MM.1S (cell line): ENCODE measurements around the gene UNC93A.
"Not testable (repeated sequence)": the region's sequence is repeated elsewhere in the genome, so short reads cannot be mapped to it uniquely, and the experiment has no call there.

Experiments
- DNase-seq: peaks from one replicate; pipeline ENCODE4 v3.0.0-alpha.2; 2015
- H2AFZ ChIP-seq: fragments of 300-600 bp; sonication (generic); 2 replicates; pipeline ENCODE4 v1.6.0; 2016; ENCODE audit warnings: antibody characterized with exemption, low read length
- H3F3A ChIP-seq: fragments of 300-600 bp; sonication (generic); 2 replicates; pipeline ENCODE4 v1.6.1; 2016; ENCODE audit warnings: mild to moderate bottlenecking, antibody characterized with exemption, low read length, moderate library complexity, mixed read lengths; ENCODE audit not compliant: insufficient read depth
- H3K27ac ChIP-seq: fragments of 300-600 bp; sonication (generic); 2 replicates; pipeline ENCODE4 v1.5.1; 2016; ENCODE audit warnings: mild to moderate bottlenecking, low read length
- H3K27me3 ChIP-seq: fragments of 300-600 bp; sonication (generic); replicated peaks from 2 replicates; pipeline ENCODE4 v1.6.0; 2016; ENCODE audit warnings: low read length; ENCODE audit not compliant: insufficient read depth
- H3K36me3 ChIP-seq: fragments of 300-600 bp; sonication (generic); replicated peaks from 2 replicates; pipeline ENCODE4 v1.6.1; 2016; ENCODE audit warnings: mild to moderate bottlenecking, low read length, mixed read lengths; ENCODE audit not compliant: insufficient read depth
- H3K4me1 ChIP-seq: fragments of 300-600 bp; sonication (generic); 2 replicates; pipeline ENCODE4 v1.6.1; 2016; ENCODE audit warnings: low read length, mixed read lengths
- H3K4me2 ChIP-seq: fragments of 300-600 bp; sonication (generic); 2 replicates; pipeline ENCODE4 v1.6.0; 2016; ENCODE audit warnings: low read depth, low read length
- H3K4me3 ChIP-seq: fragments of 300-600 bp; sonication (generic); 2 replicates; pipeline ENCODE4 v1.5.1; 2016; ENCODE audit warnings: low read length, mixed read lengths
- H3K79me2 ChIP-seq: fragments of 300-600 bp; sonication (generic); 2 replicates; pipeline ENCODE4 v1.6.1; 2016; ENCODE audit warnings: mixed run types, low read length, mixed read lengths
- H3K9ac ChIP-seq: fragments of 300-600 bp; sonication (generic); 2 replicates; pipeline ENCODE4 v1.6.1; 2016; ENCODE audit warnings: low read length, mixed read lengths
- H3K9me2 ChIP-seq: fragments of 300-600 bp; sonication (generic); replicated peaks from 2 replicates; pipeline ENCODE4 v1.6.1; 2016; ENCODE audit warnings: mild to moderate bottlenecking, low read length, mixed read lengths; ENCODE audit not compliant: insufficient read depth
- H3K9me3 ChIP-seq: fragments of 300-600 bp; sonication (generic); replicated peaks from 2 replicates; pipeline ENCODE4 v1.6.1; 2016; ENCODE audit warnings: mild to moderate bottlenecking, low read length, mixed read lengths; ENCODE audit not compliant: insufficient read depth
- H4K20me1 ChIP-seq: fragments of 300-600 bp; sonication (generic); 2 replicates; pipeline ENCODE4 v1.6.1; 2016; ENCODE audit warnings: mild to moderate bottlenecking, low read length, moderate library complexity, mixed read lengths; ENCODE audit not compliant: insufficient read depth
- EZH2 ChIP-seq: fragments of 300-600 bp; sonication (generic); optimal IDR thresholded peaks from 2 replicates; pipeline ENCODE3; 2017; ENCODE audit warnings: low read depth, mild to moderate bottlenecking, antibody characterized with exemption, low read length, mixed read lengths
- EZH2phosphoT487 ChIP-seq: fragments of 300-600 bp; sonication (generic); IDR thresholded peaks from 2 replicates; pipeline ENCODE4 v1.6.1; 2018; ENCODE audit warnings: antibody characterized with exemption, low read length
- TF ChIP-seq, protein P1 (sequence below): fragments of 300-600 bp; sonication (generic); IDR thresholded peaks from 2 replicates; pipeline ENCODE4 v1.5.1; 2016; ENCODE audit warnings: antibody characterized with exemption, low read length, mixed read lengths

The UNC93A gene

DNA sequence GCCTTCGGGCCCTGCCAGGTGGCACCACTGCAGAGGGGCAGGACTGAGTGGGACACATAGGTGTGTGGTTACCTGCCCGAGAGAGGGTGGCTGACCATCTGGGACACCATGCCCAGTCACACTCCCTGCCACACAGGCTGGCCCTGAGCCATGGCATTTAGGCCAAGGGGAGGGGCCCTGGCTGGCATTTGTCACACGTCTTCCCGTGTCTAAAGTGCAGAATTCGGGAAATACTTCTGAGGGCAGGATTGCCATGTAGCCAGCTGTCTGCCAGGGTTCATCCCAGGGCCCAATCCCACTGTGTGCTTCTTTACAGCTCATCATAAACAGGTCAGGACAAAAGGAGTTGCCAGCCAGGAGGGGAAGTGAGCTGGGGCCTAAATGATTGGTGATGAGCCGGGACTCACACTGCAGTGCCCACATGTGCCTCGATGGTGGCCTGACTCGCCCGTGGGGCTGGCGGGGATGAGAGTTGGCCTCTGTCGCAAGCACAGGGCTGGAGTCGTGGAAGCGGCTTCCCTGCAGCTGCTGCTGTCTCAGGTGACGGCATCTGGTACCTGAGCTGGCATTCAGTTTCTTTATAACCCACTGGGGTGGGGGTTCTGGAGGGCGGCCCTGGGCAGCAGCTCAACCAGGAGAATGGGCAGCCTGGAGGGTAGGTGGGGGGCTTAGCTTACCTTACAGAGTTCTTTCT, 5.9 kb upstream of the UNC93A start:
- Histone ChIP-seq H3K4me2 (no peak overlapping the region), H3K27ac (no peak overlapping the region), H3K9ac (no peak overlapping the region), H2AFZ (no peak overlapping the region), H3K79me2 (no peaks in the 10 kb centered on the region), H3K27me3 (no peaks in the 10 kb centered on the region), H4K20me1 (no peaks in the 10 kb centered on the region), H3F3A (no peaks in the 10 kb centered on the region), H3K4me3 (no peak overlapping the region), H3K36me3 (no peaks in the 10 kb centered on the region), H3K9me2 (no peaks in the 10 kb centered on the region), H3K9me3 (no peaks in the 10 kb centered on the region), H3K4me1 (no peaks in the 10 kb centered on the region)
- no peak for DNase-seq
- TF ChIP-seq EZH2 (no peak), EZH2phosphoT487 (no peak)
- TF ChIP-seq, protein P1, sequence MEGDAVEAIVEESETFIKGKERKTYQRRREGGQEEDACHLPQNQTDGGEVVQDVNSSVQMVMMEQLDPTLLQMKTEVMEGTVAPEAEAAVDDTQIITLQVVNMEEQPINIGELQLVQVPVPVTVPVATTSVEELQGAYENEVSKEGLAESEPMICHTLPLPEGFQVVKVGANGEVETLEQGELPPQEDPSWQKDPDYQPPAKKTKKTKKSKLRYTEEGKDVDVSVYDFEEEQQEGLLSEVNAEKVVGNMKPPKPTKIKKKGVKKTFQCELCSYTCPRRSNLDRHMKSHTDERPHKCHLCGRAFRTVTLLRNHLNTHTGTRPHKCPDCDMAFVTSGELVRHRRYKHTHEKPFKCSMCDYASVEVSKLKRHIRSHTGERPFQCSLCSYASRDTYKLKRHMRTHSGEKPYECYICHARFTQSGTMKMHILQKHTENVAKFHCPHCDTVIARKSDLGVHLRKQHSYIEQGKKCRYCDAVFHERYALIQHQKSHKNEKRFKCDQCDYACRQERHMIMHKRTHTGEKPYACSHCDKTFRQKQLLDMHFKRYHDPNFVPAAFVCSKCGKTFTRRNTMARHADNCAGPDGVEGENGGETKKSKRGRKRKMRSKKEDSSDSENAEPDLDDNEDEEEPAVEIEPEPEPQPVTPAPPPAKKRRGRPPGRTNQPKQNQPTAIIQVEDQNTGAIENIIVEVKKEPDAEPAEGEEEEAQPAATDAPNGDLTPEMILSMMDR, result no peak

DNA sequence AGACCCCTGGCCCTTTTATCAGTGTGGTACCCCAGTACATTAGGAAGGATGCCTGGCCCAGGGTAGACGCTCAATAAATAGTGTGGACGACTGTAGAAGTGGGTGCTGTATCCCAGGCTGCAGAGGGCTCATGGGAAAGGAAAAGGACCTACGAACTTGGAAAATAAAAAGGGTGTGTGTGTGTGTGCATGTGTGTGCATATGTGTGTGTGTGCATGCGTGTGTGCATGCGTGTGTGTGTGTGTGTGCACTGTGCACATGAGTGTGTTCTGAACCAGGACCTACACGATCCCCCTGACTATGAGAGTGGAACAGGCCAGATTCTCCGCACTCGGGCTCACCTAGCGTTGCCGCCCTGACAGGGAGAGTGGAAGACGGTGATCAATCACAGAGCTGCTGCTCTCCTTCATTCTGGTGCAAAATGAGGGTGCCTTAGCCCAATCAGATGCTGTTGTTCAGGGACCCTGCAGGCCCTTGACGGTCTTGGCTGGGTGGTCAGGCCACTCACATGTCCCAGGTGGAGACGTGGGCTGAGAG, 3.5 kb upstream of the UNC93A start:
- no peak for TF ChIP-seq EZH2
- TF ChIP-seq EZH2phosphoT487, result no peak
- TF ChIP-seq, protein P1, result no peak
- Histone ChIP-seq H3F3A (no peaks in the 10 kb centered on the region), H3K79me2 (no peaks in the 10 kb centered on the region), H3K27me3 (no peaks in the 10 kb centered on the region), H3K9me3 (no peaks in the 10 kb centered on the region), H3K9ac (no peak overlapping the region), H3K4me1 (no peaks in the 10 kb centered on the region), H3K36me3 (no peaks in the 10 kb centered on the region), H3K9me2 (no peaks in the 10 kb centered on the region), H2AFZ (no peak overlapping the region), H3K4me3 (no peak overlapping the region), H3K4me2 (no peak overlapping the region), H3K27ac (no peak overlapping the region), H4K20me1 (no peaks in the 10 kb centered on the region)
- no peak for DNase-seq

DNA sequence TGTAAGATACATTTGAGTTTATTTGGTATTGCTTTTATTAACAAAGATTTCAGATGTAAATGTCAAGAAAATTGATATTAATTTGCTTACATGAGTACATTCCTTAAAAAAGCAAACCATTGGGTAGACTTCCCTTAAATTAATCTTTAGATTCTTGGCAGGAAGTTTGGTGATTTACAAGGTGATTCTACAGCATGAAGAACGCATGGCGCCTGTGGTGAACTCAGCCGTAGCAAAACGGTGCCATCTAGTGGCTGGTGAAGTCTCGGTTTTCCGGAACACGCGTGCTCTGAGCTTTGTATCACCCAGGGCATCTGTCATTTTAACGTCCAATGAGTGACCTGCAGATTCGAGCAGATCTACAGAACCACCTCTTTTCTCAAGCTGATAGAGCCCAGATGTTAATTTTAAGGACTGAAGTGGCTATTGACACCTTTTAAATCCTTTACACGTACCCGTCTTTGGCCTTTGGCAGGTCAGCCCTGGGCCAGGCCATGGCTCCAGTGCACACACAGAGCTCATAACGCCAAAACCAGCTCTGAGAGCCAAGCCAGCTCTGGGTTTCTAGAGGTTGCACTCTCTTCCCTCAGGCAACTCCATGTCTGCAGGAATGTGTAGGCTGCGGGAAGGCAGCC, 2.4 kb upstream of the UNC93A start:
- H3K36me3 ChIP-seq, H4K20me1 ChIP-seq, H3K4me3 ChIP-seq, H3K27ac ChIP-seq, H3K27me3 ChIP-seq, H3K79me2 ChIP-seq, H3K9ac ChIP-seq, H3K4me1 ChIP-seq, DNase-seq, H3K4me2 ChIP-seq, H3F3A ChIP-seq, H2AFZ ChIP-seq, H3K9me2 ChIP-seq, H3K9me3 ChIP-seq: not testable (repeated sequence)
- TF ChIP-seq, protein P1, result peak; percentile 40

DNA sequence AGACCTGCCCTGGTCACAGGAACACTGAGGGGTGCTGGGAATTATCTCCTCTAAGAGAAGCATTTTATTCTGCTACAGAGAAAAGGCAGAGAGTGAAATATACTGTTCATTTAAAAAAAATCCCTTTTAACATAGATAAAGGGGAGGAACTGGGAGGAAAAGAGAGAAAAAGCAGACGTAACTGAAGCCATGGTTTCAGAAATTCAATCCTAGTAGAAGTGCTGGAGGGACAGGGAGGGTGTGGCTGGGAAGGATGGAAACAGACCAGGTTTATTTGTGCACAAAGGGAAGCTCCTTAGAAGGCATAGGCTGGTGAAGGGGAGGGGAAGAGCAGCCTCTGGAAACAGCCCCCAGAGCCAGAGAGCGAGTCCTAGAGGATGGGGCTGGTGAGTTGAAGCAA, 1.8 kb upstream of the UNC93A start:
- H4K20me1 ChIP-seq, H3K4me2 ChIP-seq, H3K9ac ChIP-seq, H3F3A ChIP-seq, H3K79me2 ChIP-seq, H3K4me1 ChIP-seq, H3K9me3 ChIP-seq, H3K27me3 ChIP-seq, DNase-seq, H2AFZ ChIP-seq, H3K36me3 ChIP-seq, H3K9me2 ChIP-seq, H3K27ac ChIP-seq, H3K4me3 ChIP-seq: not testable (repeated sequence)
